AG10803 (cell line): ENCODE data around the gene XDH.

Experiments
- DNase-seq: peaks from one replicate; pipeline ENCODE4 v3.0.0; 2010; ENCODE audit warnings: low read depth
- H3K4me3 ChIP-seq: 2 replicates; pipeline ENCODE4 v1.5.1; 2011; ENCODE audit warnings: mild to moderate bottlenecking, low read length, control low read depth
- CTCF ChIP-seq: conservative IDR thresholded peaks from 2 replicates; pipeline ENCODE4 v1.5.1; 2011; ENCODE audit warnings: mild to moderate bottlenecking, low read length, control low read depth, inconsistent platforms

XDH gene

GRCh38 chr2:31414601-31415241 lies at the start of gene XDH:
XDH (minus strand) TSS chr2:31414742; CDS start chr2:31414666, 76 bp downstream.
- DNase-seq: no peak
- no peak within 1 kb of the TSS for H3K4me3 ChIP-seq
- no peak for TF ChIP-seq CTCF

- H3K4me3 ChIP-seq: no peak overlapping the region
- DNase-seq: no peak
- no peak for TF ChIP-seq CTCF
Measured at GRCh38 chr2:31457651-31458050, 43.1 kb upstream of the XDH start.

GRCh38 chr2:31446848-31447247 lies 32.3 kb upstream of the XDH start:
- peak; percentile 93 for DNase-seq
- TF ChIP-seq CTCF: no peak

GRCh38 chr2:31442376-31442775 lies 27.8 kb upstream of the XDH start:
- DNase-seq: peak; percentile 45
- TF ChIP-seq CTCF: no peak
- H3K4me3 ChIP-seq: no peak overlapping the region

More at GRCh38 chr2:31446848-31447247, 32.3 kb upstream of the XDH start:
- H3K4me3 ChIP-seq: no peak overlapping the region

GRCh38 chr2:31440764-31441163 lies 26.2 kb upstream of the XDH start:
- no peak for TF ChIP-seq CTCF
- no peak overlapping the region for H3K4me3 ChIP-seq
- DNase-seq: peak; percentile 97

- H3K4me3 ChIP-seq: no peak overlapping the region
- DNase-seq: no peak
- peak; percentile 47 for TF ChIP-seq CTCF
Measured at GRCh38 chr2:31434911-31435310, 20.4 kb upstream of the XDH start.

GRCh38 chr2:31433541-31433940 lies 19.0 kb upstream of the XDH start:
- H3K4me3 ChIP-seq: no peak overlapping the region
- DNase-seq: no peak
- no peak for TF ChIP-seq CTCF
